ENCODE data around the gene KCNK5. TPM values are rescaled to one million over a fixed set of nuclear protein-coding genes. Genes with fewer than 3 reads are reported as not detected.

The KCNK5 gene
- total and polyA plus RNA-seq, 7 donors = 0.06 to 0.24 (median 0.10) TPM; not detected in 1

GRCh38 chr6:39214120-39214813, 15.0 kb downstream of the KCNK5 start:
- no peak overlapping the region for H3K27ac ChIP-seq
- no peak overlapping the region for H3K4me3 ChIP-seq
- DNase-seq (no peak), ATAC-seq (no peak)
- no peaks in the 10 kb centered on the region for H3K36me3 ChIP-seq (ENCODE audit: insufficient read depth in 1 of 2, low read depth in 1 of 2)
- TF ChIP-seq CTCF (IDR thresholded peaks at IDR 0.05) = no peak
- H3K27me3 ChIP-seq (ENCODE audit: insufficient read depth in 3 of 3, low read length in 2 of 3) = peaks cover 0 to 3% (median 0%) of the 10 kb centered on the region in 3 donors
- no peaks in the 10 kb centered on the region for H3K9me3 ChIP-seq
- H3K4me1 ChIP-seq = no peaks in the 10 kb centered on the region
- intact Hi-C loops (cut with DNase I) = no loop called here
- 73 to 84% (median 77%) methylated on average over 8 of the region's 8 CpGs for WGBS, 3 donors

DNA sequence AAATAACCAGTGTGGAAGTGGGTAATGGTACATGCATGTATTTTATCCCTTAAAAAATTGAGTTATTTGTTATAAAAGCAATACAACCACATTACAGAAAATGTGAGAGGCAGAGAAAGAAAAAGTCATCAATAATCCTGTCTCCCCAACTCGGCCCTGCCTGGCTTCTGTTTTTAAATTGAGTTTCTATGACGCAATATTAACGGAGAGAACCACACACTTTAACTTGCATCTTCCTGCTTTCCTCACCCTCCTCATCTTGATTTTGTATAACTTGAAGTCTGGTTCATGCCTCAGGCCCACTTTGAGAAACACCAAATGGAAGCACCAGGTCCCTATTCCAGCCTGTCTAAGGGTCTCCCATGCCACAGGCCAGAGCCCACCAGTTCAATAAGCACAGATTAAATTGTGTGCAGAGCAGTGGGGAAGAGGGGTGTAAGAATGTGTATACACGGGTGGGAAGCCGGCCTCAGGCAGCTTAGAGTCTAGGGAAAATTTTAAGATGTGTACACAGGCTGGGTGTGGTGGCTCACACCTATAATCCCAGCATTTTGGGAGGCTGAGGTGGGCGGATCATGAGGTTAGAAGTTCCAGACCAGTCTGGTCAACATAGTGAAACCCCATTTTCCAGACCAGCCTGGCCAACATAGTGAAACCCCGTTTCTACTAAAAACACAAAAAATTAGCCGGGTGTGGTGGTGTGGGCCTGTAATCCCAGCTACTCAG, 15.9 kb downstream of the KCNK5 start:
- Histone ChIP-seq H3K27me3 (ENCODE audit: insufficient read depth in 3 of 3, low read length in 2 of 3) (peaks cover 0 to 3% (median 0%) of the 10 kb centered on the region in 3 donors), H3K4me3 (no peak overlapping the region), H3K36me3 (ENCODE audit: insufficient read depth in 1 of 2, low read depth in 1 of 2) (no peaks in the 10 kb centered on the region), H3K4me1 (no peaks in the 10 kb centered on the region), H3K9me3 (no peaks in the 10 kb centered on the region), H3K27ac (no peak overlapping the region)
- WGBS, 3 donors = 87 to 94% (median 89%) methylated on average over 8 of the region's 8 CpGs
- intact Hi-C loops (cut with DNase I) = no loop called here
- TF ChIP-seq CTCF (IDR thresholded peaks at IDR 0.05) = no peak
- DNase-seq (no peak), ATAC-seq (no peak)

DNA sequence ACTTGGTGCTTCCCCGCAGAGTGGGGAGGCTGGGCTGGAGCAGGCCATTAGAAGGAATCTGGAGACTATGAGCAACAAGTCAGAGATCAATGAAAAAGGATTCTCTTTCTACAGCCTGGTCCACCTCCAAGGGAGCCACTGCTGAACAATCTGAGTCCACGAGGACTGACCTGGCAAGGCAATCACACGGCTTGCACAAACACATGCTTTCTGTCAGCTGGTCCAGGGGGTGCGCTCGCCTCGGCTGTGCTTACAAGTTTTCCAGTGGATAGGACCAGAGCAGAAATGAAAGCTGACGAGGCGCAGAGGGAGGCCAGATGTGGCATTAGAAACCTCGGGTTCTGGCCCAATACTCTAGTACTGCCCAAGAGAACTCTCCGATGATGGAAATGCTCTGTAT, 18.1 kb downstream of the KCNK5 start:
- no peak for TF ChIP-seq CTCF (IDR thresholded peaks at IDR 0.05)
- H3K36me3 ChIP-seq (ENCODE audit: insufficient read depth in 1 of 2, low read depth in 1 of 2) = no peaks in the 10 kb centered on the region
- H3K4me1 ChIP-seq = no peaks in the 10 kb centered on the region
- no peak overlapping the region for H3K4me3 ChIP-seq
- peaks cover 0 to 3% (median 0%) of the 10 kb centered on the region in 3 donors for H3K27me3 ChIP-seq (ENCODE audit: insufficient read depth in 3 of 3, low read length in 2 of 3)
- no peak overlapping the region for H3K27ac ChIP-seq
- 54 to 69% (median 55%) methylated on average over 10 of the region's 10 CpGs for WGBS, 3 donors
- ATAC-seq = no peak
- H3K9me3 ChIP-seq = no peaks in the 10 kb centered on the region
- intact Hi-C loops (cut with DNase I) = no loop called here
- DNase-seq = no peak

DNA sequence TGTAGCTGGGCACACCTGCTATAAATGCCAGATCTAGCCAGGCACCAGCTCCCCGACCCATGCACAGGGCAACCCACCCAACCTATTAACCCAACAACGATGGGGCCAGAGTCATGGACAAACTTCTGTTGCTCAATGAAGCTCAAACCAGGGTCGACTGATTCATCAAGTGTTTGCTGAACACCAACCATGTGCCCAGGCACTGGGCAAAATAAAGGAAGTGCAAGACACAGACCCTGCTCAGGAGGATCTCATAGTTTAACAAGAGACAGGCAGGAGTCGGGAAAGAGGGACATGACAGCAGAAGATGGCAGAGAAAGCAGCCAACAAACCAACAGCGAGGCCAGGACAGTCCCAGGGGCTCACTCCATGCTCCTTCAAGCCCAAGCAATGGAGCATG, 18.8 kb downstream of the KCNK5 start:
- no peaks in the 10 kb centered on the region for H3K9me3 ChIP-seq
- ATAC-seq (no peak), DNase-seq (no peak)
- TF ChIP-seq CTCF (IDR thresholded peaks at IDR 0.05) = no peak
- H3K27me3 ChIP-seq (ENCODE audit: insufficient read depth in 3 of 3, low read length in 2 of 3) = peaks cover 0 to 3% (median 0%) of the 10 kb centered on the region in 3 donors
- WGBS, 3 donors = 58 to 76% (median 68%) methylated on average over 5 of the region's 5 CpGs
- no peaks in the 10 kb centered on the region for H3K36me3 ChIP-seq (ENCODE audit: insufficient read depth in 1 of 2, low read depth in 1 of 2)
- no peak overlapping the region for H3K4me3 ChIP-seq
- H3K27ac ChIP-seq = no peak overlapping the region
- intact Hi-C loops (cut with DNase I) = no loop called here
- no peaks in the 10 kb centered on the region for H3K4me1 ChIP-seq

Measured in psoas muscle (tissue), 8 donors.